Trophoblast cell (in vitro differentiated cells and primary cell): ENCODE measurements around the gene COL5A2.

Experiments
- DNase-seq, 2 donors: peaks; one replicate each; pipeline ENCODE4 v3.0.0-alpha.2; 2016
- H2AFZ ChIP-seq: 2 replicates; pipeline ENCODE4 v1.6.1; 2013; ENCODE audit warnings: low read length, moderate library complexity, mild to moderate bottlenecking; ENCODE audit not compliant: insufficient read depth, poor library complexity
- H2AK5ac ChIP-seq: 2 replicates; pipeline ENCODE4 v1.6.1; 2013; ENCODE audit warnings: mild to moderate bottlenecking, low read length
- H2BK120ac ChIP-seq: 2 replicates; pipeline ENCODE4 v1.6.1; 2013; ENCODE audit warnings: low read length, mild to moderate bottlenecking, moderate library complexity; ENCODE audit not compliant: insufficient read depth, poor library complexity
- H2BK12ac ChIP-seq: 2 replicates; pipeline ENCODE4 v1.6.1; 2013; ENCODE audit warnings: mild to moderate bottlenecking, low read length, moderate library complexity
- H2BK5ac ChIP-seq: 2 replicates; pipeline ENCODE4 v1.6.1; 2013; ENCODE audit warnings: low read length, low read depth, moderate library complexity, mild to moderate bottlenecking; ENCODE audit not compliant: poor library complexity
- H3K14ac ChIP-seq: 2 replicates; pipeline ENCODE4 v1.6.1; 2013; ENCODE audit warnings: mild to moderate bottlenecking, low read length
- H3K18ac ChIP-seq: 2 replicates; pipeline ENCODE4 v1.6.1; 2013; ENCODE audit warnings: mild to moderate bottlenecking, low read length
- H3K23ac ChIP-seq: 2 replicates; pipeline ENCODE4 v1.6.1; 2013; ENCODE audit warnings: low read length
- H3K27ac ChIP-seq: 2 replicates; pipeline ENCODE4 v1.5.1; 2013; ENCODE audit warnings: low read depth, mild to moderate bottlenecking, inconsistent platforms, low read length, moderate library complexity
- H3K27me3 ChIP-seq: 2 replicates; pipeline ENCODE4 v1.6.1; 2013; ENCODE audit warnings: inconsistent platforms, mild to moderate bottlenecking, low read length, moderate library complexity; ENCODE audit not compliant: insufficient read depth
- H3K36me3 ChIP-seq, 2 experiments: 1 replicate in 1 of 2; 2 replicates in 1 of 2; pipeline ENCODE4 v1.6.1; 2013; ENCODE audit warnings: low read length in 2 of 2, mild to moderate bottlenecking in 2 of 2, moderate library complexity in 1 of 2; ENCODE audit not compliant: insufficient read depth in 2 of 2, control insufficient read depth in 1 of 2
- H3K4ac ChIP-seq: 2 replicates; pipeline ENCODE4 v1.6.1; 2013; ENCODE audit warnings: low read depth, mild to moderate bottlenecking, low read length, moderate library complexity
- H3K4me1 ChIP-seq, 2 experiments: 1 replicate in 1 of 2; 2 replicates in 1 of 2; pipeline ENCODE4 v1.6.1; 2013; ENCODE audit warnings: low read length in 2 of 2, mild to moderate bottlenecking in 2 of 2, moderate library complexity in 1 of 2; ENCODE audit not compliant: insufficient read depth in 2 of 2, control insufficient read depth in 1 of 2
- H3K4me2 ChIP-seq: 2 replicates; pipeline ENCODE4 v1.6.1; 2013; ENCODE audit warnings: inconsistent platforms, mild to moderate bottlenecking, low read length, moderate library complexity
- H3K4me3 ChIP-seq: 2 replicates; pipeline ENCODE4 v1.5.1; 2013; ENCODE audit warnings: mild to moderate bottlenecking, low read depth, low read length, inconsistent platforms
- H3K79me1 ChIP-seq: one replicate; pipeline ENCODE4 v1.6.1; 2013; ENCODE audit warnings: low read length
- H3K79me2 ChIP-seq: 2 replicates; pipeline ENCODE4 v1.6.1; 2013; ENCODE audit warnings: low read length, mild to moderate bottlenecking; ENCODE audit not compliant: control insufficient read depth, insufficient read depth, poor library complexity
- H3K9ac ChIP-seq: 2 replicates; pipeline ENCODE4 v1.6.1; 2013; ENCODE audit warnings: mild to moderate bottlenecking, low read length
- H3K9me3 ChIP-seq: 2 replicates; pipeline ENCODE4 v1.6.1; 2013; ENCODE audit warnings: low read depth, mild to moderate bottlenecking, control low read depth, inconsistent platforms, low read length; ENCODE audit not compliant: insufficient read depth
- H4K12ac ChIP-seq: 2 replicates; pipeline ENCODE4 v1.6.1; 2013; ENCODE audit warnings: low read depth, mild to moderate bottlenecking, low read length, moderate library complexity
- H4K8ac ChIP-seq: 2 replicates; pipeline ENCODE4 v1.6.1; 2013; ENCODE audit warnings: low read depth, mild to moderate bottlenecking, low read length, moderate library complexity
- H4K91ac ChIP-seq: one replicate; pipeline ENCODE4 v1.6.1; 2013; ENCODE audit warnings: low read depth, mild to moderate bottlenecking, low read length, moderate library complexity
- WGBS: extraction: QIAGEN DNeasy Blood & Tissue Kit; methylation state at CpG from one replicate; pipeline ENCODE4 v1.1.7; 2013; ENCODE audit warnings: missing lambda C conversion rate; ENCODE audit not compliant: insufficient read length, insufficient coverage; ENCODE audit errors: extremely low coverage; 5-methylcytosine and 5-hydroxymethylcytosine counted together

Gene COL5A2

DNA sequence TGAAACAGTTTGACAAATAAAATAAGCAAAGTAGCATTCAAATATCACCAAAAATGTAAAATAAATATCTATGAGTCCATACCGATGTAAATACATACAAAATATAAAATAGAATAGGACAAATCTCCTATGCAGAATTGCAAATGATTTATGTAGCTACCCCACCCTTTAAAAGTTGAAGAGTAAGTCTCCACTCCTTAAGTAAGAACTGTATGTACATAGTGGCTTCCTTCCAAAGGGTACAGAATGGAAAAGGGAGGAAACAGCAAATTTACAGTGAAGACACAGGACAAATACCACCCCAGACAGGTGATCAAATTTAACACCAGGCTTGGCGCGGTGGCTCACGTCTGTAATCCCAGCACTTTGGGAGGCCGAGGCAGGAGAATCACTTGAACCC is 40.8 kb downstream of the COL5A2 start:
- no peak overlapping the region for H2AK5ac ChIP-seq
- WGBS = no CpG with 5 or more reads among the region's 5 CpGs
- no peak overlapping the region for H3K4ac ChIP-seq
- no peak overlapping the region for H4K12ac ChIP-seq
- no peak overlapping the region for H3K4me3 ChIP-seq
- no peaks in the 10 kb centered on the region for H3K79me1 ChIP-seq
- H2BK12ac ChIP-seq = no peak overlapping the region
- no peak overlapping the region for H3K14ac ChIP-seq
- no peaks in the 10 kb centered on the region for H3K27me3 ChIP-seq
- no peaks in the 10 kb centered on the region for H3K36me3 ChIP-seq
- no peak overlapping the region for H3K9ac ChIP-seq
- H3K18ac ChIP-seq = no peak overlapping the region
- no peaks in the 10 kb centered on the region for H3K9me3 ChIP-seq
- peaks cover 0 to 2% of the 10 kb centered on the region in 2 experiments for H3K4me1 ChIP-seq
- H3K4me2 ChIP-seq = no peak overlapping the region
- no peak overlapping the region for H3K27ac ChIP-seq
- H4K91ac ChIP-seq = no peak overlapping the region
- no peak overlapping the region for H2BK120ac ChIP-seq
- H2BK5ac ChIP-seq = no peak overlapping the region
- H4K8ac ChIP-seq = no peak overlapping the region
- no peak overlapping the region for H2AFZ ChIP-seq
- no peak overlapping the region for H3K23ac ChIP-seq
- no peak for DNase-seq
- no peaks in the 10 kb centered on the region for H3K79me2 ChIP-seq

DNA sequence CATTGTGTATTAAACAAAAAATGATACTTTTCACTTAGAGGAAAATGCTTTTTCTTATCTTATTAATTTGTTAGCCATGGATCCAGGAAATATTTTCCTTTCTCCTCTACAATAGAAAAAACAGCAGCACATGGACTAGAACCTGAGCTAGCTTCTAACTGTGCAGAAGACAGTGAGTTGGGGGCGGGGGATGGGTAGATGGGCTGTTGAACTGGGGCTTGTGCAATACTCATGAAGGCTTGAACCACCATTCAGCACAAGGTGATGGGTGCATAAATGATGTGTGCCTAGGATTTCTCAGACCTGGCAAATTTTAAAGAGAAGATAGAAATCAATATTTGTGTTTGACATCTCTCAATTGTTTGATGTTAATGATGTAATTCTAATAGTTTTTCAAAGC is 42.0 kb downstream of the COL5A2 start:
- Histone ChIP-seq H3K27me3 (no peaks in the 10 kb centered on the region), H2BK12ac (no peak overlapping the region), H3K4me3 (no peak overlapping the region), H3K9ac (no peak overlapping the region), H3K9me3 (no peaks in the 10 kb centered on the region), H3K4me1 (no peaks in the 10 kb centered on the region), H4K8ac (no peak overlapping the region), H3K79me1 (no peaks in the 10 kb centered on the region), H3K18ac (no peak overlapping the region), H3K4ac (no peak overlapping the region), H2AK5ac (no peak overlapping the region), H3K79me2 (no peaks in the 10 kb centered on the region), H2AFZ (no peak overlapping the region), H3K27ac (no peak overlapping the region), H4K91ac (no peak overlapping the region), H3K4me2 (no peak overlapping the region), H2BK5ac (no peak overlapping the region), H3K23ac (no peak overlapping the region), H4K12ac (no peak overlapping the region), H2BK120ac (no peak overlapping the region), H3K14ac (no peak overlapping the region), H3K36me3 (no peaks in the 10 kb centered on the region)
- DNase-seq = no peak
- no CpG with 5 or more reads among the region's 1 CpG for WGBS

DNA sequence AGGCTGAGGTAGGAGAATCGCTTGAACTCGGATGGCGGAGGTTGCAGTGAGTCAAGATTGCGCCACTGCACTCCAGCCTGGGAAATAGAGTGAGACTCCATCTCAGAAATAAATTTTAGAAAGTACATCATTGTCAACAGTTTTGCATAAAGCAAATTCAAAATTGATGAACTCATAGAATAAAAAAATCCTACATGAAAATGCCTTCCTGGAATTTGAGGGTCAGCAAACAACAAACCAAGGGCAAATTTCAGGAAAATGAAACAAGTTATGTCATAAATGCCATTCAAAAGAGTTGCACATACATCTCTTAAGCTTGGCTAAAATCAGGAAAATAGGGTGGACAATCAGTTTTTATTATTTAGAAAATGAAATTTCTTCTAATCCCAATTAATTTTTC is 45.1 kb downstream of the COL5A2 start:
- no peak overlapping the region for H2AFZ ChIP-seq

DNA sequence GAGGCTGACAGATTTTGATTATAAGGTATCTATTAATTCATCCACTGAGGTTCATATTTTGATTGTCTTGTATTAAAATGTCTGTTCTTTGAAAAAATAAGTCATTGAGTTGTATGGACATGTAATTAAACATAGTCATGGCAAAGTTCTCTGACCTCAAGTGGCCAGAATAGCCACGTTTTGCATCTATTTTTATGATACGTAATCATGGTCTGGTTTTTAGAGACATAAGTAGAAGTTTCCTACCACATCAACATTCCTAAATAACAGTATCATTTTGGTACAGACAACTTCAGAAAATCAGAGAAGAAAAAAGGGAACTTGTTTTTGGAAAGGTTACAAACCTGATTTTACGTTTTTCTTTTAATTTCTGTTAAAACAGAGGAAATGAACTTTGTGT is 47.6 kb downstream of the COL5A2 start:
- no peak overlapping the region for H2AK5ac ChIP-seq
- whole genome bisulfite sequencing = no CpG with 5 or more reads among the region's 3 CpGs
- no peak overlapping the region for H3K4ac ChIP-seq
- no peaks in the 10 kb centered on the region for H3K4me1 ChIP-seq
- no peaks in the 10 kb centered on the region for H3K79me1 ChIP-seq
- no peak overlapping the region for H2BK120ac ChIP-seq
- no peaks in the 10 kb centered on the region for H3K79me2 ChIP-seq
- H3K18ac ChIP-seq = no peak overlapping the region
- H4K8ac ChIP-seq = no peak overlapping the region
- H3K27ac ChIP-seq = no peak overlapping the region
- H3K4me3 ChIP-seq = no peak overlapping the region
- H4K12ac ChIP-seq = no peak overlapping the region
- no peak overlapping the region for H2BK5ac ChIP-seq
- H2AFZ ChIP-seq = no peak overlapping the region
- H3K4me2 ChIP-seq = no peak overlapping the region
- no peak overlapping the region for H3K23ac ChIP-seq
- DNase-seq = no peak
- no peaks in the 10 kb centered on the region for H3K27me3 ChIP-seq
- no peak overlapping the region for H2BK12ac ChIP-seq
- no peaks in the 10 kb centered on the region for H3K36me3 ChIP-seq
- no peak overlapping the region for H4K91ac ChIP-seq
- no peak overlapping the region for H3K14ac ChIP-seq
- no peak overlapping the region for H3K9ac ChIP-seq
- no peaks in the 10 kb centered on the region for H3K9me3 ChIP-seq

More for the DNA sequence above, 45.1 kb downstream of the COL5A2 start:
- H2BK120ac ChIP-seq = no peak overlapping the region
- no peaks in the 10 kb centered on the region for H3K79me2 ChIP-seq
- H3K27ac ChIP-seq = no peak overlapping the region
- no CpG with 5 or more reads among the region's 4 CpGs for WGBS
- H4K8ac ChIP-seq = no peak overlapping the region
- H4K12ac ChIP-seq = no peak overlapping the region
- H2BK12ac ChIP-seq = no peak overlapping the region
- no peaks in the 10 kb centered on the region for H3K27me3 ChIP-seq
- H3K14ac ChIP-seq = no peak overlapping the region
- no peaks in the 10 kb centered on the region for H3K79me1 ChIP-seq
- H3K23ac ChIP-seq = no peak overlapping the region
- no peak overlapping the region for H3K4ac ChIP-seq
- H3K4me3 ChIP-seq = no peak overlapping the region
- H3K9ac ChIP-seq = no peak overlapping the region
- H3K4me2 ChIP-seq = no peak overlapping the region
- DNase-seq = no peak
- no peak overlapping the region for H3K18ac ChIP-seq
- H3K4me1 ChIP-seq = no peaks in the 10 kb centered on the region
- no peaks in the 10 kb centered on the region for H3K9me3 ChIP-seq
- no peak overlapping the region for H4K91ac ChIP-seq
- no peak overlapping the region for H2AK5ac ChIP-seq
- no peak overlapping the region for H2BK5ac ChIP-seq
- no peaks in the 10 kb centered on the region for H3K36me3 ChIP-seq
